Heart left ventricle (tissue), 13 donors: ENCODE data around the gene LGALS16.

ENCODE experiments used
- CTCF ChIP-seq, 12 donors: fragments of 200-600 bp; sonication (generic) in 4 of 12; IDR thresholded peaks; one replicate each; pipeline versions ENCODE4 v1.5.0 to v1.8.0; 2018 to 2022; ENCODE audit warnings: antibody characterized with exemption in 12 of 12, mild to moderate bottlenecking in 5 of 12
- POLR2A ChIP-seq, 2 donors: fragments of 450-650 bp; IDR thresholded peaks; one replicate each; pipeline ENCODE4 v1.6.1; 2017; ENCODE audit warnings: antibody characterized with exemption in 2 of 2, mild to moderate bottlenecking in 2 of 2, moderate library complexity in 2 of 2
- donor health status: ischemic (EF 13 %, LVEDD 7.1; RV severe dilation, severe dysfunction).
- donor health status: DM: no; HTN: yes; CAD: no.
- donor health status: DM: no; HTN: no; CAD: no.
- donor health status: ischemic (EF 25% LVEDD 6.9; RV normal size, moderate dysfunction).
- donor health status: ischemic (EF 25% LVEDD 5.7; RV mildly dilated, moderate dysfunction).
- donor health status: ischemic (EF 35%, LVEDD 5.7; RV mildly dilated, moderate dysfunction).
- donor health status: nonischemic (EF 11% LVEDD 7.7; RV severe dilation, severe dysfunction).
- donor health status: DM: yes; HTN: yes; CAD: no.
- donor health status: PGD.
- donor health status: ischemic (EF 29% LVEDD 5.4; RV normal size, mild dysfunction).
- donor health status: nonischemic (EF 23%, LVEDD 6.1; RV moderate dilation, normal function).

GRCh38 chr19:39681416-39681815 lies 25.7 kb downstream of the LGALS16 start:
- TF ChIP-seq POLR2A (IDR thresholded peaks at IDR 0.05) (no peak), CTCF (IDR thresholded peaks at IDR 0.05) (no peak)
